ENCODE measurements around the gene CDH4.
A peak's percentile ranks its signal among the peaks of the same experiment; 100 is the strongest.

Gene CDH4

GRCh38 chr20:61861054-61861841 lies 609.2 kb downstream of the CDH4 start:
- DNase-seq = no peak

- DNase-seq = no peak
These were observed 609.8 kb downstream of the CDH4 start for GRCh38 chr20:61861858-61862257.

GRCh38 chr20:61862881-61863280 lies 610.8 kb downstream of the CDH4 start:
- DNase-seq = no peak

GRCh38 chr20:61864481-61864880 lies 612.4 kb downstream of the CDH4 start:
- no peak for DNase-seq

GRCh38 chr20:61865353-61865752 lies 613.3 kb downstream of the CDH4 start:
- DNase-seq = no peak

GRCh38 chr20:61866165-61866564 lies 614.1 kb downstream of the CDH4 start:
- DNase-seq = no peak

- DNase-seq = no peak
These were observed 615.9 kb downstream of the CDH4 start for GRCh38 chr20:61868006-61868405.

GRCh38 chr20:61868466-61869090 lies 616.5 kb downstream of the CDH4 start:
- no peak for DNase-seq

GRCh38 chr20:61869750-61870507 lies 617.9 kb downstream of the CDH4 start:
- no peak for DNase-seq

GRCh38 chr20:61871160-61871559 lies 619.1 kb downstream of the CDH4 start:
- DNase-seq = no peak

GRCh38 chr20:61871913-61872312 lies 619.9 kb downstream of the CDH4 start:
- DNase-seq = no peak

GRCh38 chr20:61872371-61872900 lies 620.4 kb downstream of the CDH4 start:
- DNase-seq = no peak

GRCh38 chr20:61873651-61874420 lies 621.8 kb downstream of the CDH4 start:
- DNase-seq = no peak

- DNase-seq = peak; percentile 13
These were observed 622.5 kb downstream of the CDH4 start for GRCh38 chr20:61874421-61875068.

- no peak for DNase-seq
These were observed 623.3 kb downstream of the CDH4 start for GRCh38 chr20:61875221-61875885.

- no peak for DNase-seq
These were observed 623.9 kb downstream of the CDH4 start for GRCh38 chr20:61875996-61876395.

- DNase-seq = no peak
These were observed 625.1 kb downstream of the CDH4 start for GRCh38 chr20:61876952-61877728.

GRCh38 chr20:61877776-61878477 lies 625.9 kb downstream of the CDH4 start:
- DNase-seq = no peak

GRCh38 chr20:61878478-61879302 lies 626.6 kb downstream of the CDH4 start:
- DNase-seq = no peak

Measured in hematopoietic multipotent progenitor cell treated with erythropoietin and hydrocortisone succinate and interleukin-3 and kit ligand, for 6 days (in vitro differentiated cells).